WTC11 (cell line): ENCODE measurements around the gene PPP1CB. TPM values are rescaled to one million over a fixed set of nuclear protein-coding genes. Genes with fewer than 3 reads are reported as not detected.

Experiments used
- ATF6 ChIP-seq: sonication (generic); formaldehyde crosslinking; IDR thresholded peaks from 2 replicates; pipeline ENCODE4 v1.8.1; 2023; ENCODE audit warnings: mild to moderate bottlenecking, missing genetic modification reagents
- CREB1 ChIP-seq: sonication (generic); formaldehyde crosslinking; IDR thresholded peaks from 2 replicates; pipeline ENCODE4 v1.8.0; 2023; ENCODE audit warnings: mild to moderate bottlenecking, missing genetic modification reagents
- CREM ChIP-seq: sonication (generic); formaldehyde crosslinking; IDR thresholded peaks from 2 replicates; pipeline ENCODE4 v1.8.1; 2022; ENCODE audit warnings: mild to moderate bottlenecking, missing genetic modification reagents, moderate library complexity
- ELF4 ChIP-seq: sonication (generic); formaldehyde crosslinking; IDR thresholded peaks from 2 replicates; pipeline ENCODE4 v1.8.1; 2022; ENCODE audit warnings: low read depth, mild to moderate bottlenecking, moderate library complexity, missing genetic modification reagents
- FOXK1 ChIP-seq: sonication (generic); formaldehyde crosslinking; IDR thresholded peaks from 2 replicates; pipeline ENCODE4 v1.8.0; 2022; ENCODE audit warnings: mild to moderate bottlenecking, moderate library complexity, missing genetic modification reagents
- FOXP1 ChIP-seq: sonication (generic); formaldehyde crosslinking; IDR thresholded peaks from 2 replicates; pipeline ENCODE4 v1.8.0; 2022; ENCODE audit warnings: missing genetic modification reagents, mild to moderate bottlenecking, moderate library complexity, borderline replicate concordance
- GABPB1 ChIP-seq: sonication (generic); formaldehyde crosslinking; IDR thresholded peaks from 2 replicates; pipeline ENCODE4 v1.8.1; 2023; ENCODE audit warnings: mild to moderate bottlenecking, missing genetic modification reagents
- JAZF1 ChIP-seq: fragments of 250-450 bp; sonication (Bioruptor Pico); IDR thresholded peaks from 2 replicates; pipeline ENCODE4 v1.9.0; 2021; ENCODE audit warnings: moderate library complexity, mild to moderate bottlenecking, inconsistent platforms
- JUN ChIP-seq: sonication (generic); formaldehyde crosslinking; IDR thresholded peaks from 2 replicates; pipeline ENCODE4 v1.8.0; 2023; ENCODE audit warnings: mild to moderate bottlenecking, missing genetic modification reagents
- KAT7 ChIP-seq: sonication (generic); formaldehyde crosslinking; IDR thresholded peaks from 2 replicates; pipeline ENCODE4 v1.8.1; 2023; ENCODE audit warnings: missing genetic modification reagents, mild to moderate bottlenecking, borderline replicate concordance
- MXD4 ChIP-seq: fragments of 250-450 bp; sonication (Bioruptor Pico); IDR thresholded peaks from 2 replicates; pipeline ENCODE4 v1.8.0; 2021; ENCODE audit warnings: mild to moderate bottlenecking, moderate library complexity, borderline replicate concordance
- NFYB ChIP-seq: sonication (generic); formaldehyde crosslinking; conservative IDR thresholded peaks from 2 replicates; pipeline ENCODE4 v1.8.0; 2022; ENCODE audit warnings: low read depth, missing genetic modification reagents
- NR1H2 ChIP-seq: sonication (generic); formaldehyde crosslinking; IDR thresholded peaks from 2 replicates; pipeline ENCODE4 v1.9.0; 2021; ENCODE audit warnings: mild to moderate bottlenecking, moderate library complexity, missing genetic modification reagents
- OVOL2 ChIP-seq: fragments of 250-450 bp; sonication (Bioruptor Pico); IDR thresholded peaks from 2 replicates; pipeline ENCODE4 v1.9.0; 2021; ENCODE audit warnings: mild to moderate bottlenecking, borderline replicate concordance
- SMAD4 ChIP-seq: sonication (generic); formaldehyde crosslinking; IDR thresholded peaks from 2 replicates; pipeline ENCODE4 v1.8.0; 2022; ENCODE audit warnings: mild to moderate bottlenecking, missing genetic modification reagents
- SP1 ChIP-seq: sonication (generic); formaldehyde crosslinking; conservative IDR thresholded peaks from 2 replicates; pipeline ENCODE4 v1.8.1; 2022; ENCODE audit warnings: missing genetic modification reagents
- TP53 ChIP-seq: sonication (generic); formaldehyde crosslinking; IDR thresholded peaks from 2 replicates; pipeline ENCODE4 v1.8.1; 2023; ENCODE audit warnings: mild to moderate bottlenecking, missing genetic modification reagents
- ZNF263 ChIP-seq: sonication (generic); formaldehyde crosslinking; IDR thresholded peaks from 2 replicates; pipeline ENCODE4 v1.8.1; 2022; ENCODE audit warnings: low read depth, mild to moderate bottlenecking, moderate library complexity, missing genetic modification reagents
- ZNF317 ChIP-seq: sonication (generic); formaldehyde crosslinking; IDR thresholded peaks from 2 replicates; pipeline ENCODE4 v1.8.1; 2023; ENCODE audit warnings: low read depth, mild to moderate bottlenecking, moderate library complexity, missing genetic modification reagents, borderline replicate concordance
- ZNF396 ChIP-seq: fragments of 250-450 bp; sonication (Bioruptor Pico); IDR thresholded peaks from 2 replicates; pipeline ENCODE4 v1.8.0; 2021; ENCODE audit warnings: mild to moderate bottlenecking, moderate library complexity, borderline replicate concordance
- ZNF416 ChIP-seq: fragments of 250-450 bp; sonication (Bioruptor Pico); IDR thresholded peaks from 2 replicates; pipeline ENCODE4 v1.9.0; 2021; ENCODE audit warnings: mild to moderate bottlenecking, inconsistent platforms
- total RNA-seq: library from RNA; stranded (reverse); gene quantifications from 3 replicates; pipeline ENCODE4 v1.2.3, GENCODE V29; 2021
- TF ChIP-seq, protein P1 (sequence below): sonication (generic); formaldehyde crosslinking; IDR thresholded peaks from 2 replicates; pipeline ENCODE4 v1.8.1; 2022; ENCODE audit warnings: low read depth, mild to moderate bottlenecking, moderate library complexity, missing genetic modification reagents, borderline replicate concordance
- TF ChIP-seq, protein P2 (sequence below): sonication (generic); formaldehyde crosslinking; IDR thresholded peaks from 2 replicates; pipeline ENCODE4 v1.8.0; 2023; ENCODE audit warnings: missing genetic modification reagents
- TF ChIP-seq, protein P3 (sequence below): fragments of 200-600 bp; IDR thresholded peaks from 2 replicates; pipeline ENCODE4 v1.8.0; 2022; ENCODE audit warnings: antibody characterized with exemption
- TF ChIP-seq, protein P4 (sequence below): fragments of 250-450 bp; sonication (Bioruptor Pico); conservative IDR thresholded peaks from 2 replicates; pipeline ENCODE4 v1.9.0; 2021; ENCODE audit warnings: mild to moderate bottlenecking
- TF ChIP-seq, protein P5 (sequence below): fragments of 250-450 bp; sonication (Bioruptor Pico); IDR thresholded peaks from 2 replicates; pipeline ENCODE4 v1.9.0; 2021; ENCODE audit warnings: mild to moderate bottlenecking, borderline replicate concordance
- TF ChIP-seq, protein P6 (sequence below): fragments of 250-450 bp; sonication (Bioruptor Pico); IDR thresholded peaks from 2 replicates; pipeline ENCODE4 v2.1.2; 2022; ENCODE audit warnings: mild to moderate bottlenecking, moderate library complexity

The PPP1CB gene
- total RNA-seq, 1 experiment from 2014 or later, result 133 TPM

DNA sequence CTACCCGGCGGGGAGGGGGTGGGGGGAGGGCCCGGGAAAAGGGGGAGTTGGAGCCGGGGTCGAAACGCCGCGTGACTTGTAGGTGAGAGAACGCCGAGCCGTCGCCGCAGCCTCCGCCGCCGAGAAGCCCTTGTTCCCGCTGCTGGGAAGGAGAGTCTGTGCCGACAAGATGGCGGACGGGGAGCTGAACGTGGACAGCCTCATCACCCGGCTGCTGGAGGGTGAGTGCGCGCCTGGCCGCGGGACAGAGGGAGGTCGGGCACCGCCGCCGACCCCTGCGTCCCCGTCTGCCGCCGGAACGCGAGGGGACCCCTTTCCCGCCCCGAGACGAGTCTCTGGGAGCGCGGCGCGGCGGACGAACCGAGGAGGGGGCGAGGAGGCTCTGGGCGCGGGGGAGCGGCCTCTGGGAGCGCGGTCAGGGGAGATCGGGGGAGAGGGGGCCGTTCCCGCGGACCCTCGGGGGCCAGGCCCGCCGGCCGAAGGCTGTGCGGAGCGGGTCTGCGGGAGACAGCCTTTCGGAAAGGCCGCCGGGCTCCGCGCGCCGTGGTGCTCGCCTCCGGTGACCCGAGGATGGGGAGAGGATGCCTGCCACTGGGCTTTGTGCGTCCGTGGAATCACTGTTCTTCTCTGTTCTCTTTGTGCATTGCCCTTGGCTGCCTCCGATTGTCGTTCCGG is 463 bp downstream of the PPP1CB start (continued):
- TF ChIP-seq, protein P1, sequence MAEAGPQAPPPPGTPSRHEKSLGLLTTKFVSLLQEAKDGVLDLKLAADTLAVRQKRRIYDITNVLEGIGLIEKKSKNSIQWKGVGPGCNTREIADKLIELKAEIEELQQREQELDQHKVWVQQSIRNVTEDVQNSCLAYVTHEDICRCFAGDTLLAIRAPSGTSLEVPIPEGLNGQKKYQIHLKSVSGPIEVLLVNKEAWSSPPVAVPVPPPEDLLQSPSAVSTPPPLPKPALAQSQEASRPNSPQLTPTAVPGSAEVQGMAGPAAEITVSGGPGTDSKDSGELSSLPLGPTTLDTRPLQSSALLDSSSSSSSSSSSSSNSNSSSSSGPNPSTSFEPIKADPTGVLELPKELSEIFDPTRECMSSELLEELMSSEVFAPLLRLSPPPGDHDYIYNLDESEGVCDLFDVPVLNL (CRISPR knock-in tag), result no peak
- TF ChIP-seq JAZF1 (CRISPR knock-in tag) (no peak), GABPB1 (CRISPR knock-in tag) (no peak), ZNF317 (CRISPR knock-in tag) (no peak), JUN (CRISPR knock-in tag) (peak; percentile 70; the same call in 1 of the 2 replicates), MXD4 (CRISPR knock-in tag) (no peak), SP1 (CRISPR knock-in tag) (peak; percentile 54; the same call in 1 of the 2 replicates), SMAD4 (CRISPR knock-in tag) (no peak), ZNF416 (CRISPR knock-in tag) (no peak), FOXK1 (no peak), ZNF396 (CRISPR knock-in tag) (no peak), ELF4 (CRISPR knock-in tag) (no peak), ZNF263 (no peak), ATF6 (CRISPR knock-in tag) (no peak), OVOL2 (no peak), NFYB (CRISPR knock-in tag) (no peak), CREM (CRISPR knock-in tag) (no peak), FOXP1 (CRISPR knock-in tag) (no peak), NR1H2 (CRISPR knock-in tag) (no peak), TP53 (CRISPR knock-in tag) (no peak), KAT7 (CRISPR knock-in tag) (no peak), CREB1 (CRISPR knock-in tag) (no peak)
- TF ChIP-seq, protein P2, sequence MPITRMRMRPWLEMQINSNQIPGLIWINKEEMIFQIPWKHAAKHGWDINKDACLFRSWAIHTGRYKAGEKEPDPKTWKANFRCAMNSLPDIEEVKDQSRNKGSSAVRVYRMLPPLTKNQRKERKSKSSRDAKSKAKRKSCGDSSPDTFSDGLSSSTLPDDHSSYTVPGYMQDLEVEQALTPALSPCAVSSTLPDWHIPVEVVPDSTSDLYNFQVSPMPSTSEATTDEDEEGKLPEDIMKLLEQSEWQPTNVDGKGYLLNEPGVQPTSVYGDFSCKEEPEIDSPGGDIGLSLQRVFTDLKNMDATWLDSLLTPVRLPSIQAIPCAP (CRISPR knock-in tag), result no peak
- TF ChIP-seq, protein P3, sequence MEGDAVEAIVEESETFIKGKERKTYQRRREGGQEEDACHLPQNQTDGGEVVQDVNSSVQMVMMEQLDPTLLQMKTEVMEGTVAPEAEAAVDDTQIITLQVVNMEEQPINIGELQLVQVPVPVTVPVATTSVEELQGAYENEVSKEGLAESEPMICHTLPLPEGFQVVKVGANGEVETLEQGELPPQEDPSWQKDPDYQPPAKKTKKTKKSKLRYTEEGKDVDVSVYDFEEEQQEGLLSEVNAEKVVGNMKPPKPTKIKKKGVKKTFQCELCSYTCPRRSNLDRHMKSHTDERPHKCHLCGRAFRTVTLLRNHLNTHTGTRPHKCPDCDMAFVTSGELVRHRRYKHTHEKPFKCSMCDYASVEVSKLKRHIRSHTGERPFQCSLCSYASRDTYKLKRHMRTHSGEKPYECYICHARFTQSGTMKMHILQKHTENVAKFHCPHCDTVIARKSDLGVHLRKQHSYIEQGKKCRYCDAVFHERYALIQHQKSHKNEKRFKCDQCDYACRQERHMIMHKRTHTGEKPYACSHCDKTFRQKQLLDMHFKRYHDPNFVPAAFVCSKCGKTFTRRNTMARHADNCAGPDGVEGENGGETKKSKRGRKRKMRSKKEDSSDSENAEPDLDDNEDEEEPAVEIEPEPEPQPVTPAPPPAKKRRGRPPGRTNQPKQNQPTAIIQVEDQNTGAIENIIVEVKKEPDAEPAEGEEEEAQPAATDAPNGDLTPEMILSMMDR, result no peak
- TF ChIP-seq, protein P4, sequence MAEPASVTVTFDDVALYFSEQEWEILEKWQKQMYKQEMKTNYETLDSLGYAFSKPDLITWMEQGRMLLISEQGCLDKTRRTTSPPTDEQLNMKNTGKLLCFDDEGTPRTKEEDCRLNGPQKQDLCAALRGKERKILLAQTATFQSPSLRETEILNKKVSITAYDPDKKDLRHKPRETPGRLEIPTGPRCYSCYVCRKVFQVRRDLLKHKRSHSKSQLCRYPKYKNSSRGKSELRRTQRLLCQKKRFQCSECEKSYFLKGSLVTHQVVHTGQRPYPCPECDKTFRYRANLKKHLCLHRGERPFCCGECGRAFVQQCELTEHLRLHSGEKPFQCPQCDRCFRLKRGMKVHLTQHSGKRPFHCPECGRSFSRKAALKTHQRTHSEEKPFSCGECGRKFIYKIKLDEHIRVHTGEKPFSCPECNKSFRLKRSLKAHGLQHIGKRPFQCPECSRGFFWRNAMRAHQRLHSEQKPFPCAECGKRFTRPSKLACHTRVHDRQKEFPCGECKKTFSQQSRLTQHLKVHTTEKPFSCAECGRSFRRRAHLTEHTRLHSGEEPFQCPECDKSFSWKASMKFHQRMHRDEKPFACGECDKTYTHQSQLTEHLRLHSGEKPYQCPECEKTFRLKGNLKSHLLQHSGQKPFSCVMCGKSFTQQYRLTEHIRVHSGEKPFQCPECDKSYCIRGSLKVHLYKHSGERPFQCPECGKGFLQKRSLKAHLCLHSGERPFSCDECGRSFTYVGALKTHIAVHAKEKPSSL (CRISPR knock-in tag), result no peak
- TF ChIP-seq, protein P5, sequence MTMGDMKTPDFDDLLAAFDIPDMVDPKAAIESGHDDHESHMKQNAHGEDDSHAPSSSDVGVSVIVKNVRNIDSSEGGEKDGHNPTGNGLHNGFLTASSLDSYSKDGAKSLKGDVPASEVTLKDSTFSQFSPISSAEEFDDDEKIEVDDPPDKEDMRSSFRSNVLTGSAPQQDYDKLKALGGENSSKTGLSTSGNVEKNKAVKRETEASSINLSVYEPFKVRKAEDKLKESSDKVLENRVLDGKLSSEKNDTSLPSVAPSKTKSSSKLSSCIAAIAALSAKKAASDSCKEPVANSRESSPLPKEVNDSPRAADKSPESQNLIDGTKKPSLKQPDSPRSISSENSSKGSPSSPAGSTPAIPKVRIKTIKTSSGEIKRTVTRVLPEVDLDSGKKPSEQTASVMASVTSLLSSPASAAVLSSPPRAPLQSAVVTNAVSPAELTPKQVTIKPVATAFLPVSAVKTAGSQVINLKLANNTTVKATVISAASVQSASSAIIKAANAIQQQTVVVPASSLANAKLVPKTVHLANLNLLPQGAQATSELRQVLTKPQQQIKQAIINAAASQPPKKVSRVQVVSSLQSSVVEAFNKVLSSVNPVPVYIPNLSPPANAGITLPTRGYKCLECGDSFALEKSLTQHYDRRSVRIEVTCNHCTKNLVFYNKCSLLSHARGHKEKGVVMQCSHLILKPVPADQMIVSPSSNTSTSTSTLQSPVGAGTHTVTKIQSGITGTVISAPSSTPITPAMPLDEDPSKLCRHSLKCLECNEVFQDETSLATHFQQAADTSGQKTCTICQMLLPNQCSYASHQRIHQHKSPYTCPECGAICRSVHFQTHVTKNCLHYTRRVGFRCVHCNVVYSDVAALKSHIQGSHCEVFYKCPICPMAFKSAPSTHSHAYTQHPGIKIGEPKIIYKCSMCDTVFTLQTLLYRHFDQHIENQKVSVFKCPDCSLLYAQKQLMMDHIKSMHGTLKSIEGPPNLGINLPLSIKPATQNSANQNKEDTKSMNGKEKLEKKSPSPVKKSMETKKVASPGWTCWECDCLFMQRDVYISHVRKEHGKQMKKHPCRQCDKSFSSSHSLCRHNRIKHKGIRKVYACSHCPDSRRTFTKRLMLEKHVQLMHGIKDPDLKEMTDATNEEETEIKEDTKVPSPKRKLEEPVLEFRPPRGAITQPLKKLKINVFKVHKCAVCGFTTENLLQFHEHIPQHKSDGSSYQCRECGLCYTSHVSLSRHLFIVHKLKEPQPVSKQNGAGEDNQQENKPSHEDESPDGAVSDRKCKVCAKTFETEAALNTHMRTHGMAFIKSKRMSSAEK (CRISPR knock-in tag), result no peak
- TF ChIP-seq, protein P6, sequence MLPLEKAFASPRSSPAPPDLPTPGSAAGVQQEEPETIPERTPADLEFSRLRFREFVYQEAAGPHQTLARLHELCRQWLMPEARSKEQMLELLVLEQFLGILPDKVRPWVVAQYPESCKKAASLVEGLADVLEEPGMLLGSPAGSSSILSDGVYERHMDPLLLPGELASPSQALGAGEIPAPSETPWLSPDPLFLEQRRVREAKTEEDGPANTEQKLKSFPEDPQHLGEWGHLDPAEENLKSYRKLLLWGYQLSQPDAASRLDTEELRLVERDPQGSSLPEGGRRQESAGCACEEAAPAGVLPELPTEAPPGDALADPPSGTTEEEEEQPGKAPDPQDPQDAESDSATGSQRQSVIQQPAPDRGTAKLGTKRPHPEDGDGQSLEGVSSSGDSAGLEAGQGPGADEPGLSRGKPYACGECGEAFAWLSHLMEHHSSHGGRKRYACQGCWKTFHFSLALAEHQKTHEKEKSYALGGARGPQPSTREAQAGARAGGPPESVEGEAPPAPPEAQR (CRISPR knock-in tag), result no peak
